ENCODE results near the gene SPOCK2.

DNA sequence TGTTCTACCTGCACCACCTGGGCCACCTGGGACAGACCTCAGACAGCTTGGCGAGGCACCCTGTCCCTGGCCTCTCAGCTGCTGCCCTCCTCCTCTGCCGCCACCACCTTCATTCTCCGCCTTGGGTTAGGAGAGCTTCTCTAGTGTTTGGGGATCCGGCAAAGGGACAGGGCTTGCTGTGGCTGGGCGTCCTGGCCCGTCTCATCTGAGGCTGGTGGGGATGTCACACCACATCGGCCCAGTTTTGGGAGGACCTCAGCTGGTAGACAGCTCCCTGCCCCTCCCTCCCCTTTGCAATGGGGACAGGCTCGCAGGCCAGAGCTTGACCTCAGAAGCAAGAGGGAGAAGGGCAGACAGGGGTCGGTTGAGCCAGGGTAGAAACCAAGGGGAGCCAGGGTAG lies 26.4 kb downstream of the SPOCK2 start:
- TF ChIP-seq POLR2A (IDR thresholded peaks at IDR 0.05; ENCODE audit: low read length), result no peak
- TF ChIP-seq GATA1 (IDR thresholded peaks at IDR 0.05; ENCODE audit: low read depth, low read length), result no peak

Data from erythroblast (primary cell).